T-cell (primary cell): ENCODE measurements around the gene FBXO38. TPM values are rescaled to one million over a fixed set of nuclear protein-coding genes. Genes with fewer than 3 reads are reported as not detected.

ENCODE experiments used
- ATAC-seq, 4 experiments: fragments of 200-7000 bp in 3 of 4; fragments of 150-1000 bp in 1 of 4; cut with Tn5 transposase; replicated peaks in 1 of 4; 1 replicate in 3 of 4; 2 replicates in 1 of 4; pipeline ENCODE4 v1.10.0; 2021; ENCODE audit warnings: moderate library complexity in 3 of 4, mild to moderate bottlenecking in 2 of 4, moderate number of reproducible peaks in 1 of 4
- CTCF ChIA-PET, 2 donors: fragments of 300-600 bp; sonication (Branson Sonifier 250); formaldehyde crosslinking; loops; one replicate each; lab custom pipeline; 2022; ENCODE audit warnings: antibody characterized with exemption in 2 of 2; lab: Charles Lee
- POLR2A ChIA-PET, 2 donors: fragments of 300-600 bp; sonication (Branson Sonifier 250); formaldehyde crosslinking; loops; one replicate each; lab custom pipeline; 2022; ENCODE audit warnings: antibody characterized with exemption in 2 of 2; lab: Charles Lee
- DNase-seq, 35 experiments: peaks; one replicate each; pipeline versions ENCODE4 v3.0.0 to v3.0.0-alpha.2; 2013 to 2023
- H3K27ac ChIP-seq: one replicate; pipeline ENCODE4 v1.5.1; 2013; ENCODE audit warnings: low read length
- H3K27me3 ChIP-seq, 2 experiments: replicated peaks in 1 of 2; 1 replicate in 1 of 2; 2 replicates in 1 of 2; pipeline versions ENCODE4 v1.6.1 to v1.7.0; 2013; ENCODE audit warnings: low read length in 1 of 2, mixed read lengths in 1 of 2; ENCODE audit not compliant: control insufficient read depth in 2 of 2, insufficient read depth in 2 of 2; ENCODE audit errors: extremely low read depth in 1 of 2
- H3K36me3 ChIP-seq, 2 donors: 1 replicate in 1 of 2; 2 replicates in 1 of 2; pipeline versions ENCODE4 v1.6.1 to v1.7.0; 2013; ENCODE audit warnings: low read length in 1 of 2; ENCODE audit not compliant: control insufficient read depth in 2 of 2, insufficient read depth in 1 of 2; ENCODE audit errors: extremely low read depth in 1 of 2
- H3K4me1 ChIP-seq, 2 experiments: 1 replicate in 1 of 2; 2 replicates in 1 of 2; pipeline versions ENCODE4 v1.6.1 to v1.7.0; 2013; ENCODE audit warnings: low read length in 2 of 2, mixed read lengths in 1 of 2; ENCODE audit not compliant: insufficient read depth in 2 of 2, control insufficient read depth in 1 of 2; ENCODE audit errors: extremely low read depth in 1 of 2
- H3K4me3 ChIP-seq, 2 donors: 1 replicate in 1 of 2; 2 replicates in 1 of 2; pipeline versions ENCODE4 v1.5.1 to v1.7.0; 2013; ENCODE audit warnings: mild to moderate bottlenecking in 2 of 2, low read length in 1 of 2, moderate library complexity in 1 of 2; ENCODE audit not compliant: control insufficient read depth in 1 of 2; ENCODE audit errors: extremely low read depth in 1 of 2
- H3K9me3 ChIP-seq: 2 replicates; pipeline ENCODE4 v1.7.0; 2013
- H3K27ac Mint-ChIP-seq, 2 donors: one replicate each; pipeline ENCODE4 v1.8.0; 2020 to 2021; ENCODE audit warnings: mild to moderate bottlenecking in 2 of 2, mixed read lengths in 2 of 2
- H3K27me3 Mint-ChIP-seq, 2 donors: one replicate each; pipeline ENCODE4 v1.8.0; 2021 to 2022; ENCODE audit warnings: mixed read lengths in 2 of 2
- H3K36me3 Mint-ChIP-seq: one replicate; pipeline ENCODE4 v1.8.0; 2021; ENCODE audit warnings: mixed read lengths
- H3K4me1 Mint-ChIP-seq, 3 donors: one replicate each; pipeline ENCODE4 v1.8.0; 2020 to 2022; ENCODE audit warnings: mixed read lengths in 3 of 3, mild to moderate bottlenecking in 1 of 3
- H3K4me3 Mint-ChIP-seq, 3 donors: one replicate each; pipeline ENCODE4 v1.8.0; 2020 to 2022; ENCODE audit warnings: mild to moderate bottlenecking in 3 of 3, mixed read lengths in 3 of 3, moderate library complexity in 3 of 3
- H3K9me3 Mint-ChIP-seq, 3 donors: one replicate each; pipeline ENCODE4 v1.8.0; 2020 to 2022; ENCODE audit warnings: mixed read lengths in 3 of 3
- WGBS: methylation state at CpG from one replicate; pipeline ENCODE4 v1.1.5; 2013; ENCODE audit warnings: missing lambda C conversion rate; ENCODE audit not compliant: insufficient coverage; 5-methylcytosine and 5-hydroxymethylcytosine counted together
- total RNA-seq, 35 experiments: library from RNA in 6 of 35; stranded (reverse) in 6 of 35; fragments of 120-200 nt in 1 of 35; gene quantifications; one replicate each; pipeline versions ENCODE4 v1.2.1 to v1.2.4 and lab custom pipeline; 2013 to 2026

Gene FBXO38
- total RNA-seq, 5 donors from 2014 or later (not counting 1 experiment from before 2014, with no cell fraction given), result 61.0 to 70.8 (median 66.2) TPM

- H3K4me1 ChIP-seq, result no peaks in the 10 kb centered on the region
- no peaks in the 10 kb centered on the region for H3K36me3 ChIP-seq
- no peaks in the 10 kb centered on the region for H3K9me3 ChIP-seq
- no peaks in the 10 kb centered on the region for H3K27me3 ChIP-seq
- Mint-ChIP-seq H3K4me1 (no peaks in the 10 kb centered on the region), H3K27ac (no peak overlapping the region), H3K27me3 (no peaks in the 10 kb centered on the region), H3K4me3 (no peak overlapping the region), H3K9me3 (no peaks in the 10 kb centered on the region), H3K36me3 (no peaks in the 10 kb centered on the region)
- ChIA-PET POLR2A (no interaction called here), CTCF (no interaction called here)
- no peak overlapping the region for H3K27ac ChIP-seq
- DNase-seq (no peak), ATAC-seq (no peak)
- no peak overlapping the region for H3K4me3 ChIP-seq
- 100% methylated on average over 1 of the region's 7 CpGs for WGBS
Measured at GRCh38 chr5:148343603-148344487, 39.9 kb upstream of the FBXO38 start.

GRCh38 chr5:148347706-148348105 is 36.1 kb upstream of the FBXO38 start:
- Mint-ChIP-seq H3K27me3 (no peaks in the 10 kb centered on the region), H3K27ac (no peak overlapping the region), H3K36me3 (peaks cover 4% of the 10 kb centered on the region), H3K4me1 (no peaks in the 10 kb centered on the region), H3K9me3 (no peaks in the 10 kb centered on the region), H3K4me3 (no peak overlapping the region)
- CTCF ChIA-PET, result no interaction called here
- H3K27me3 ChIP-seq, result no peaks in the 10 kb centered on the region
- DNase-seq, result no peak
- no peak for ATAC-seq
- no peaks in the 10 kb centered on the region for H3K36me3 ChIP-seq
- no peak overlapping the region for H3K4me3 ChIP-seq
- no CpG with 5 or more reads among the region's 1 CpG for WGBS
- POLR2A ChIA-PET, result no interaction called here
- no peak overlapping the region for H3K27ac ChIP-seq
- H3K9me3 ChIP-seq, result no peaks in the 10 kb centered on the region
- H3K4me1 ChIP-seq, result no peaks in the 10 kb centered on the region

- H3K27me3 Mint-ChIP-seq, result peaks cover 0 to 6% of the 10 kb centered on the region in 2 donors
- ATAC-seq, result no peak
- Histone ChIP-seq H3K9me3 (no peaks in the 10 kb centered on the region), H3K36me3 (no peaks in the 10 kb centered on the region), H3K27ac (no peak overlapping the region), H3K27me3 (no peaks in the 10 kb centered on the region), H3K4me1 (no peaks in the 10 kb centered on the region), H3K4me3 (no peak overlapping the region)
- no CpG with 5 or more reads among the region's 1 CpG for WGBS
- no peak overlapping the region for H3K4me3 Mint-ChIP-seq
- POLR2A ChIA-PET, result no interaction called here
- H3K4me1 Mint-ChIP-seq, result no peaks in the 10 kb centered on the region
- no peak for DNase-seq
- H3K27ac Mint-ChIP-seq, result no peak overlapping the region
- peaks cover 4% of the 10 kb centered on the region for H3K36me3 Mint-ChIP-seq
- no peaks in the 10 kb centered on the region for H3K9me3 Mint-ChIP-seq
- CTCF ChIA-PET, result no interaction called here
Measured at GRCh38 chr5:148352696-148353095, 31.1 kb upstream of the FBXO38 start.

- WGBS, result no CpG with 5 or more reads among the region's 2 CpGs
- no peaks in the 10 kb centered on the region for H3K9me3 ChIP-seq
- Mint-ChIP-seq H3K27ac (no peak overlapping the region), H3K4me1 (no peaks in the 10 kb centered on the region), H3K9me3 (no peaks in the 10 kb centered on the region), H3K27me3 (peaks cover 0 to 6% of the 10 kb centered on the region in 2 donors), H3K36me3 (peaks cover 4% of the 10 kb centered on the region), H3K4me3 (no peak overlapping the region)
- no peaks in the 10 kb centered on the region for H3K27me3 ChIP-seq
- DNase-seq (peak in 1 of 35 experiments; percentile 2), ATAC-seq (no peak)
- no peaks in the 10 kb centered on the region for H3K36me3 ChIP-seq
- CTCF ChIA-PET, result interaction anchor here in 1 of 2 donors (1.0 kb wide), 1 partner anchor 8 kb away, joined by 4 read pairs; no protein-coding TSS in a partner anchor
- POLR2A ChIA-PET, result no interaction called here
- H3K4me1 ChIP-seq, result no peaks in the 10 kb centered on the region
- no peak overlapping the region for H3K4me3 ChIP-seq
- H3K27ac ChIP-seq, result no peak overlapping the region
Measured at GRCh38 chr5:148353634-148354033, 30.1 kb upstream of the FBXO38 start.

GRCh38 chr5:148364343-148364742 is 19.4 kb upstream of the FBXO38 start:
- DNase-seq, result no peak
- H3K9me3 Mint-ChIP-seq, result peaks cover 4 to 11% (median 8%) of the 10 kb centered on the region in 3 donors
- no peaks in the 10 kb centered on the region for H3K4me1 ChIP-seq
- H3K36me3 ChIP-seq, result no peaks in the 10 kb centered on the region
- POLR2A ChIA-PET, result no interaction called here
- peaks cover 12% of the 10 kb centered on the region for H3K36me3 Mint-ChIP-seq
- no peaks in the 10 kb centered on the region for H3K27me3 ChIP-seq
- H3K4me3 ChIP-seq, result no peak overlapping the region
- no peak overlapping the region for H3K4me3 Mint-ChIP-seq
- no peak overlapping the region for H3K27ac ChIP-seq
- CTCF ChIA-PET, result no interaction called here
- H3K27me3 Mint-ChIP-seq, result peaks cover 0 to 1% of the 10 kb centered on the region in 2 donors
- no peak for ATAC-seq
- no peaks in the 10 kb centered on the region for H3K4me1 Mint-ChIP-seq
- H3K9me3 ChIP-seq, result peaks cover 6% of the 10 kb centered on the region
- H3K27ac Mint-ChIP-seq, result no peak overlapping the region

GRCh38 chr5:148368299-148368698 is 15.5 kb upstream of the FBXO38 start:
- peaks cover 4 to 14% (median 12%) of the 10 kb centered on the region in 3 donors for H3K9me3 Mint-ChIP-seq
- H3K27me3 Mint-ChIP-seq, result no peaks in the 10 kb centered on the region
- Histone ChIP-seq H3K27ac (no peak overlapping the region), H3K4me1 (no peaks in the 10 kb centered on the region), H3K9me3 (peaks cover 6% of the 10 kb centered on the region), H3K36me3 (no peaks in the 10 kb centered on the region), H3K4me3 (no peak overlapping the region), H3K27me3 (no peaks in the 10 kb centered on the region)
- H3K4me1 Mint-ChIP-seq, result no peaks in the 10 kb centered on the region
- no peak for DNase-seq
- H3K27ac Mint-ChIP-seq, result no peak overlapping the region
- ATAC-seq, result no peak
- no peak overlapping the region for H3K4me3 Mint-ChIP-seq
- ChIA-PET CTCF (no interaction called here), POLR2A (no interaction called here)
- peaks cover 19% of the 10 kb centered on the region for H3K36me3 Mint-ChIP-seq
